Vagina (tissue), 2 donors: ENCODE measurements around the gene SAYSD1. TPM values are rescaled to one million over a fixed set of nuclear protein-coding genes. Genes with fewer than 3 reads are reported as not detected.

ENCODE experiments used
- DNase-seq, 2 donors: peaks; one replicate each; pipeline ENCODE4 v3.0.0-alpha.2; 2017; ENCODE audit errors: extremely low spot score in 2 of 2
- H3K27ac ChIP-seq: fragments of 200-600 bp; sonication (generic); one replicate; pipeline ENCODE4 v1.5.1; 2019
- H3K27me3 ChIP-seq: fragments of 200-600 bp; sonication (generic); one replicate; pipeline ENCODE4 v1.5.1; 2019
- H3K36me3 ChIP-seq, 2 donors: fragments of 200-600 bp; sonication (generic); one replicate each; pipeline ENCODE4 v1.5.1; 2017 to 2019
- H3K4me1 ChIP-seq: fragments of 200-600 bp; sonication (generic); one replicate; pipeline ENCODE4 v1.5.1; 2019
- H3K4me3 ChIP-seq, 2 donors: fragments of 200-600 bp; sonication (generic); 1 replicate in 1 of 2; 2 replicates in 1 of 2; pipeline ENCODE4 v1.5.1; 2016 to 2019
- H3K9me3 ChIP-seq: fragments of 200-600 bp; sonication (generic); one replicate; pipeline ENCODE4 v1.5.1; 2019
- CTCF ChIP-seq, 3 experiments: fragments of 450-650 bp in 2 of 3; fragments of 200-600 bp in 1 of 3; sonication (generic) in 1 of 3; IDR thresholded peaks; one replicate each; pipeline ENCODE4 v1.5.1; 2017 to 2019; ENCODE audit warnings: antibody characterized with exemption in 3 of 3, mild to moderate bottlenecking in 2 of 3, moderate library complexity in 2 of 3
- POLR2A ChIP-seq, 2 donors: fragments of 450-650 bp; IDR thresholded peaks; one replicate each; pipeline ENCODE4 v1.6.1; 2017; ENCODE audit warnings: antibody characterized with exemption in 2 of 2, mild to moderate bottlenecking in 2 of 2, moderate library complexity in 2 of 2
- POLR2AphosphoS5 ChIP-seq, 2 donors: sonication (generic); formaldehyde crosslinking; IDR thresholded peaks; one replicate each; pipeline ENCODE4 v1.9.0; 2017; ENCODE audit warnings: antibody characterized with exemption in 2 of 2, mild to moderate bottlenecking in 2 of 2, low read depth in 1 of 2; ENCODE audit not compliant: insufficient read depth in 1 of 2
- intact Hi-C: fragments of 100-400 bp; cut with DNase I; formaldehyde crosslinking; loops from one replicate; pipeline ENCODE4 v1.15.1; 2023
- total RNA-seq: library from RNA; depleted of rRNA; stranded (reverse); fragments of >200 nt; gene quantifications from one replicate; pipeline ENCODE4 v1.2.3, GENCODE V29; 2016

Gene SAYSD1
- total RNA-seq, 1 donor from 2014 or later: 10.6 TPM

DNA sequence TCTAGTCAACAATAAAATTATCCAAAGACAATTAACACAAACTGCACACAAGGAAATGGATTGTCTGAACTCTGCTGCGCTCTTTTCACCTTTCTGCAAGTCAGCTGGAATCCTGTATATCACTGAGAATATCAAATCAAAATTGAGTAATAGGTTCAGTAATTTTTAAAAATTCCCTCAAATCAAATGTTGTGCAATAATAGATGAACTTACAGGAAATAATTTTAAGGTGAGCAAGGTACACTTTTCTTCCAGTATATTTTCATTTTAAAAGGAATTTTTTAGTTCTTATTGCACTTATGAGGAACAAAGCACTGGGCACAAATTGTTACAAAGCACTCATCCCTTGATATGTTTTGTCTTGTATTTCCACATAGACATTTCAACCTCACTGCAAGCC is 1.2 kb downstream of the SAYSD1 start:
- Histone ChIP-seq H3K27me3 (no peaks in the 10 kb centered on the region), H3K9me3 (no peaks in the 10 kb centered on the region), H3K27ac (no peak overlapping the region), H3K4me1 (peaks cover 19% of the 10 kb centered on the region), H3K4me3 (peak overlapping the region; percentile 62 to 65), H3K36me3 (peaks cover 0 to 7% of the 10 kb centered on the region in 2 donors)
- TF ChIP-seq POLR2A (IDR thresholded peaks at IDR 0.05) (no peak), CTCF (IDR thresholded peaks at IDR 0.05) (no peak), POLR2AphosphoS5 (IDR thresholded peaks at IDR 0.05; ENCODE audit: insufficient read depth in 1 of 2, low read depth in 1 of 2) (no peak)
- DNase-seq: no peak
- intact Hi-C loops: no loop called here

DNA sequence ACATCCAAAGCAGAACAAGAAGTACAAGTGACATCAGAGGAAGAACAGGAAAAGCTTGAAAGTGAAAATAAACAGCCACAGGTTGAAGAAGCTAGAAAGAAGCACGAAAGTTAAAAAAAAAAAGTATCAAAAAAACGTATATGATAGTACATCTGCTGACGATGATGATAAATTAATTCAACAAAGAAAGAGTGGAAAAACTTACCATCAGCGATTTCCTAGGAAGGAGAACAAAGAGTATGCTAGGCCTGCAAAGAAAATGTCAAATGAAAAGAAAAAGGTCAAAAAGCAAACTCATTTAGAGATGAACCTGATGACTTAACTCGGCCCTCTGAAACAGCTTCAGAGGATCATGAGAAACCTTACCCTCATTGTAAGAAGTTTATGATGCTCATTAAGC is 3.7 kb downstream of the SAYSD1 start:
- Histone ChIP-seq H3K4me1 (peaks cover 19% of the 10 kb centered on the region), H3K27me3 (no peaks in the 10 kb centered on the region), H3K4me3 (no peak overlapping the region), H3K36me3 (peaks cover 0 to 7% of the 10 kb centered on the region in 2 donors), H3K9me3 (no peaks in the 10 kb centered on the region), H3K27ac (no peak overlapping the region)
- intact Hi-C loops: no loop called here
- TF ChIP-seq CTCF (IDR thresholded peaks at IDR 0.05): no peak
- TF ChIP-seq POLR2A (IDR thresholded peaks at IDR 0.05): no peak
- TF ChIP-seq POLR2AphosphoS5 (IDR thresholded peaks at IDR 0.05; ENCODE audit: insufficient read depth in 1 of 2, low read depth in 1 of 2): no peak
- DNase-seq: no peak

DNA sequence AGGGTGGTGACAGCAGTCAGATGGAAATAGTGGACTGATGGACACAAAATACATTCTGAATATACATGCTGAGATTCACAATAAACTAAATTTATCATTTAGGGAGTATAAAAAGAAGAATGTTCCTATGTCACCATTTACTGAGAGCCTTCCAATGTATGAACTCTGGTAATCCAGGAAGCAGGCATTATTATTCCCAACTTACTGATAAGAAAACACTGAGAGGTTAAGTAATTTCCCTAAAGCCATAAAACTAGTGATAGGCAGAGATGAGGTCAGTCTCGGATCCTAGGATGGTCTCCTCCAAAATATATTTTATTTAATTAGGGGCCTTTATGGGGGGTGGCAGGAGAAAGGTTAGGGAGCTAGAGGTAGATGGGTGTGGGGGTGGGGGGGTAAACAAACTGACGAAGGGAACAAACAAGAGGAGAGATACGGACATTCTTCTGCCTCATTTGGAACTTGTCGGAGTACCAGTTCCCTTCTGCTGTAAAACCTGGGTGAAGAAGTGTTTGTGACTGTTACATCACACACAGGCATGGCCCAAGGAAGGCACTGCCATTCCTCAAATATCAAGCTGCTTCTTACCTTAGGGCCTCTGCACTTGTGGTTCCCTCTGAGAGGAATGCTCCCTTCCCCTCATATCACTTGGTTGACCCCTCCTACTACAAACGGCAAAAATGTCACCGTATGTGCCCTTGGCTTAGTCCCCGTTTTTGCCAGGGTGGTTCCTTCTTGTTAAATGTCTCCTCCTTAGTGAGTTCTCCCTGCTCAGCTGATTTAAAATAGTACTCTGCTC is 6.7 kb downstream of the SAYSD1 start:
- H3K27me3 ChIP-seq: no peaks in the 10 kb centered on the region
- peaks cover 0 to 17% of the 10 kb centered on the region in 2 donors for H3K36me3 ChIP-seq
- no peak overlapping the region for H3K4me3 ChIP-seq
- no peak overlapping the region for H3K27ac ChIP-seq
- H3K9me3 ChIP-seq: no peaks in the 10 kb centered on the region
- no peak for DNase-seq
- intact Hi-C loops: no loop called here
- peaks cover 1% of the 10 kb centered on the region for H3K4me1 ChIP-seq
- TF ChIP-seq POLR2AphosphoS5 (IDR thresholded peaks at IDR 0.05; ENCODE audit: insufficient read depth in 1 of 2, low read depth in 1 of 2) (no peak), POLR2A (IDR thresholded peaks at IDR 0.05) (no peak), CTCF (IDR thresholded peaks at IDR 0.05) (no peak)

GRCh38 chr6:39107641-39108040 is 7.3 kb downstream of the SAYSD1 start:
- peaks cover 0 to 17% of the 10 kb centered on the region in 2 donors for H3K36me3 ChIP-seq
- intact Hi-C loops: no loop called here
- TF ChIP-seq CTCF (IDR thresholded peaks at IDR 0.05): no peak
- TF ChIP-seq POLR2AphosphoS5 (IDR thresholded peaks at IDR 0.05; ENCODE audit: insufficient read depth in 1 of 2, low read depth in 1 of 2): no peak
- no peak for TF ChIP-seq POLR2A (IDR thresholded peaks at IDR 0.05)

GRCh38 chr6:39107034-39107433 is 8.0 kb downstream of the SAYSD1 start:
- H3K4me1 ChIP-seq: no peaks in the 10 kb centered on the region
- no peak for TF ChIP-seq CTCF (IDR thresholded peaks at IDR 0.05)
- no peak for TF ChIP-seq POLR2AphosphoS5 (IDR thresholded peaks at IDR 0.05; ENCODE audit: insufficient read depth in 1 of 2, low read depth in 1 of 2)
- no peak for TF ChIP-seq POLR2A (IDR thresholded peaks at IDR 0.05)
- no peak overlapping the region for H3K4me3 ChIP-seq
- H3K27me3 ChIP-seq: no peaks in the 10 kb centered on the region
- peaks cover 0 to 17% of the 10 kb centered on the region in 2 donors for H3K36me3 ChIP-seq
- H3K9me3 ChIP-seq: no peaks in the 10 kb centered on the region
- no peak overlapping the region for H3K27ac ChIP-seq
- intact Hi-C loops: no loop called here
- DNase-seq: no peak

More at GRCh38 chr6:39107641-39108040, 7.3 kb downstream of the SAYSD1 start:
- H3K27ac ChIP-seq: no peak overlapping the region
- no peaks in the 10 kb centered on the region for H3K27me3 ChIP-seq
- H3K4me1 ChIP-seq: no peaks in the 10 kb centered on the region
- no peak overlapping the region for H3K4me3 ChIP-seq
- H3K9me3 ChIP-seq: no peaks in the 10 kb centered on the region
- DNase-seq: no peak
